Neural cell (in vitro differentiated cells): ENCODE data around the gene SELENOV. TPM values are rescaled to one million over a fixed set of nuclear protein-coding genes. Genes with fewer than 3 reads are reported as not detected.

ENCODE experiments used
- H2AFZ ChIP-seq: fragments of 200-600, 300-800 bp; sonication (generic), shearing (Covaris generic); 2 replicates; pipeline ENCODE4 v1.6.0; 2014; ENCODE audit warnings: low read depth, mild to moderate bottlenecking, antibody characterized with exemption, low read length, moderate library complexity
- H3F3A ChIP-seq: fragments of 200-600 bp; shearing (Covaris generic); 2 replicates; pipeline ENCODE4 v1.6.1; 2016; ENCODE audit warnings: mild to moderate bottlenecking, moderate library complexity, mixed read lengths, antibody characterized with exemption, low read length; ENCODE audit not compliant: insufficient read depth, poor library complexity, severe bottlenecking
- H3K27ac ChIP-seq: fragments of 200-600, 300-800 bp; sonication (generic), shearing (Covaris generic); 2 replicates; pipeline ENCODE4 v1.5.1; 2014; ENCODE audit warnings: mild to moderate bottlenecking, low read length, moderate library complexity
- H3K27me3 ChIP-seq: fragments of 300-800, 200-600 bp; sonication (generic), shearing (Covaris generic); 2 replicates; pipeline ENCODE4 v1.6.0; 2014; ENCODE audit warnings: mild to moderate bottlenecking, low read depth, low read length, moderate library complexity; ENCODE audit not compliant: insufficient read depth
- H3K36me3 ChIP-seq: fragments of 300-800, 200-600 bp; sonication (generic), shearing (Covaris generic); 2 replicates; pipeline ENCODE4 v1.5.1; 2014; ENCODE audit warnings: mild to moderate bottlenecking, antibody characterized with exemption, low read length, moderate library complexity; ENCODE audit not compliant: insufficient read depth
- H3K4me2 ChIP-seq: fragments of 300-800, 200-600 bp; sonication (generic), shearing (Covaris generic); 2 replicates; pipeline ENCODE4 v1.6.0; 2014; ENCODE audit warnings: mild to moderate bottlenecking, low read length
- H3K4me3 ChIP-seq: fragments of 300-800, 200-600 bp; sonication (generic), shearing (Covaris generic); 2 replicates; pipeline ENCODE4 v1.5.1; 2014; ENCODE audit warnings: mild to moderate bottlenecking, low read length, moderate library complexity
- H3K79me2 ChIP-seq: fragments of 200-600 bp; shearing (Covaris generic); replicated peaks from 2 replicates; pipeline ENCODE4 v1.6.0; 2014; ENCODE audit warnings: mild to moderate bottlenecking, low read length, moderate library complexity; ENCODE audit not compliant: insufficient read depth
- H3K9ac ChIP-seq: fragments of 300-800, 200-600 bp; sonication (generic), shearing (Covaris generic); 2 replicates; pipeline ENCODE4 v1.6.1; 2016; ENCODE audit warnings: mild to moderate bottlenecking, low read length, mixed read lengths
- H3K9me2 ChIP-seq: fragments of 200-600 bp; shearing (Covaris generic); 2 replicates; pipeline ENCODE4 v1.6.1; 2016; ENCODE audit warnings: mild to moderate bottlenecking, low read length, mixed read lengths; ENCODE audit not compliant: insufficient read depth
- H3K9me3 ChIP-seq: fragments of 200-600, 300-800 bp; sonication (generic), shearing (Covaris generic); 2 replicates; pipeline ENCODE4 v1.6.1; 2016; ENCODE audit warnings: mild to moderate bottlenecking, mixed run types, low read length, moderate library complexity, mixed read lengths
- H4K20me1 ChIP-seq: fragments of 200-600 bp; shearing (Covaris generic); 2 replicates; pipeline ENCODE4 v1.6.1; 2016; ENCODE audit warnings: mild to moderate bottlenecking, mixed run types; ENCODE audit not compliant: insufficient read depth
- CTCF ChIP-seq: fragments of 450-650 bp; IDR thresholded peaks from 2 replicates; pipeline ENCODE4 v1.5.1; 2014; ENCODE audit warnings: antibody characterized with exemption, mild to moderate bottlenecking, moderate library complexity; ENCODE audit not compliant: poor library complexity, severe bottlenecking
- EP300 ChIP-seq: fragments of 450-650 bp; conservative IDR thresholded peaks from 2 replicates; pipeline ENCODE4 v1.6.1; 2014; ENCODE audit warnings: antibody characterized with exemption, mild to moderate bottlenecking, moderate library complexity; ENCODE audit not compliant: poor library complexity, severe bottlenecking
- EZH2 ChIP-seq: fragments of 200-600, 300-800 bp; shearing (Covaris generic), sonication (generic); IDR thresholded peaks from 2 replicates; pipeline ENCODE4 v1.6.1; 2014; ENCODE audit warnings: antibody characterized with exemption, low read length, borderline replicate concordance, mild to moderate bottlenecking; ENCODE audit not compliant: insufficient read depth, poor library complexity, severe bottlenecking
- MXI1 ChIP-seq: fragments of 450-650 bp; conservative IDR thresholded peaks from 2 replicates; pipeline ENCODE4 v1.6.1; 2014; ENCODE audit warnings: antibody characterized with exemption, mild to moderate bottlenecking; ENCODE audit not compliant: poor library complexity, severe bottlenecking
- POLR2AphosphoS5 ChIP-seq: IDR thresholded peaks from 2 replicates; pipeline ENCODE4 v1.6.1; 2012
- RAD21 ChIP-seq: fragments of 450-650 bp; conservative IDR thresholded peaks from 2 replicates; pipeline ENCODE4 v1.6.1; 2014; ENCODE audit warnings: antibody characterized with exemption, mild to moderate bottlenecking, moderate library complexity
- REST ChIP-seq: IDR thresholded peaks from 2 replicates; pipeline ENCODE4 v1.6.1; 2012; ENCODE audit warnings: borderline replicate concordance
- SMC3 ChIP-seq: fragments of 450-650 bp; conservative IDR thresholded peaks from 2 replicates; pipeline ENCODE4 v1.6.1; 2014; ENCODE audit warnings: antibody characterized with exemption, mild to moderate bottlenecking, moderate library complexity; ENCODE audit not compliant: poor library complexity
- TAF1 ChIP-seq: IDR thresholded peaks from 2 replicates; pipeline ENCODE4 v1.6.1; 2012; ENCODE audit warnings: low read depth
- polyA plus RNA-seq: library from polyadenylated mRNA; depleted of rRNA; stranded (reverse); fragments of >200 nt; gene quantifications from 2 replicates; pipeline ENCODE4 v1.2.3, GENCODE V29; 2014

Gene SELENOV
- polyA plus RNA-seq, 1 donor from 2014 or later = 1.3 TPM

DNA sequence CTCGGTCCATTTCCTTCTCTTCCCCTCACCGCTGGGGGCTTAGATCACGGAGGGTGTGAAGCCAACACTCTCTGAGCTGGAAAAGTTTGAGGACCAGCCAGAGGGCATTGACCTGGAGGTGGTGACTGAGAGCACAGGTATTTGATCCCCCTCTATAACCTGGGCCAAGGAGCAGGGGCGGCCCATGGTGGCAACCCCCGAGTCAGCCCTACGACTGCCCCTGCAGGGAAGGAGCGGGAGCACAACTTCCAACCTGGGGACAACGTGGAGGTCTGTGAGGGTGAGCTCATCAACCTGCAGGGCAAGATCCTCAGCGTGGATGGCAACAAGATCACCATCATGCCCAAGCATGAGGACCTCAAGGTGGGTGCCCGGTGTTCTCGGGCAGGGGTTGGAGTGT is 45.9 kb upstream of the SELENOV start:
- no peaks in the 10 kb centered on the region for H3K9me2 ChIP-seq
- no peaks in the 10 kb centered on the region for H4K20me1 ChIP-seq
- no peak overlapping the region for H3K27ac ChIP-seq
- no peak overlapping the region for H3K4me3 ChIP-seq
- H3K4me2 ChIP-seq = no peak overlapping the region
- H3K9ac ChIP-seq = no peak overlapping the region
- H2AFZ ChIP-seq = no peak overlapping the region
- no peaks in the 10 kb centered on the region for H3K79me2 ChIP-seq
- H3K36me3 ChIP-seq = peaks cover 8% of the 10 kb centered on the region
- H3F3A ChIP-seq = no peaks in the 10 kb centered on the region
- TF ChIP-seq MXI1 (no peak), EZH2 (no peak), REST (no peak), CTCF (no peak), RAD21 (no peak), SMC3 (no peak), TAF1 (no peak), EP300 (no peak), POLR2AphosphoS5 (no peak)
- H3K27me3 ChIP-seq = no peaks in the 10 kb centered on the region
- no peaks in the 10 kb centered on the region for H3K9me3 ChIP-seq

- Histone ChIP-seq H3K9me3 (no peaks in the 10 kb centered on the region), H3K4me3 (no peak overlapping the region), H3F3A (no peaks in the 10 kb centered on the region), H3K27ac (no peak overlapping the region), H3K36me3 (peaks cover 6% of the 10 kb centered on the region), H2AFZ (no peak overlapping the region), H3K9me2 (no peaks in the 10 kb centered on the region), H3K9ac (no peak overlapping the region), H3K27me3 (no peaks in the 10 kb centered on the region), H3K4me2 (no peak overlapping the region), H3K79me2 (no peaks in the 10 kb centered on the region), H4K20me1 (no peaks in the 10 kb centered on the region)
- no peak for TF ChIP-seq EZH2
- TF ChIP-seq POLR2AphosphoS5 = no peak
- TF ChIP-seq REST = no peak
- TF ChIP-seq SMC3 = no peak
- TF ChIP-seq EP300 = no peak
- no peak for TF ChIP-seq RAD21
- no peak for TF ChIP-seq MXI1
Measured at GRCh38 chr19:39469567-39469966, 45.4 kb upstream of the SELENOV start.
